K562 (cell line): ENCODE measurements around the gene ASIC1.

Experiments
- DNMT1 ChIP-seq: fragments of 450-650 bp; IDR thresholded peaks from 2 replicates; pipeline ENCODE4 v1.6.1; 2016; ENCODE audit warnings: antibody characterized with exemption, mild to moderate bottlenecking
- EWSR1 ChIP-seq: fragments of 450-650 bp; IDR thresholded peaks from 2 replicates; pipeline ENCODE4 v1.6.1; 2018; ENCODE audit warnings: borderline replicate concordance, mild to moderate bottlenecking, low read depth, moderate library complexity; ENCODE audit not compliant: partially characterized antibody
- GABPA ChIP-seq: fragments of 200-800 bp; sonication (Bioruptor generic); conservative IDR thresholded peaks from 2 replicates; pipeline ENCODE4 v1.6.1; 2016; ENCODE audit warnings: low read depth, missing genetic modification characterization, missing compliant biosample characterization
- KDM5B ChIP-seq: fragments of 200-600 bp; sonication (generic); IDR thresholded peaks from 2 replicates; pipeline ENCODE4 v1.6.1; 2012; ENCODE audit warnings: low read depth, mild to moderate bottlenecking, moderate library complexity, low read length, control low read depth, inconsistent platforms; ENCODE audit not compliant: insufficient replicate concordance
- MAX ChIP-seq: sonication (generic); formaldehyde crosslinking; IDR thresholded peaks from 2 replicates; pipeline ENCODE4 v1.9.0; 2022; ENCODE audit warnings: mild to moderate bottlenecking, missing genetic modification reagents
- PML ChIP-seq: IDR thresholded peaks from 2 replicates; pipeline ENCODE4 v1.6.1; 2012; ENCODE audit warnings: low read length, inconsistent platforms
- POLR2AphosphoS5 ChIP-seq: IDR thresholded peaks from 2 replicates; pipeline ENCODE4 v1.6.1; 2011; ENCODE audit warnings: mild to moderate bottlenecking, low read depth, low read length, moderate library complexity; ENCODE audit not compliant: control insufficient read depth, insufficient read depth
- TAF1 ChIP-seq: IDR thresholded peaks from 2 replicates; pipeline ENCODE4 v1.6.1; 2011; ENCODE audit warnings: mild to moderate bottlenecking, low read length, moderate library complexity; ENCODE audit not compliant: insufficient read depth, control insufficient read depth, severe bottlenecking; ENCODE audit errors: extremely low read depth
- ZFP1 ChIP-seq: fragments of 450-650 bp; formaldehyde crosslinking; IDR thresholded peaks from 2 replicates; pipeline ENCODE4 v1.4.0; 2020; ENCODE audit warnings: mild to moderate bottlenecking, mixed read lengths
- TF ChIP-seq, protein P1 (sequence below), 3 experiments: IDR thresholded peaks in 2 of 3; conservative IDR thresholded peaks in 1 of 3; 2 replicates each; pipeline ENCODE4 v1.5.1; 2011 to 2012; ENCODE audit warnings: low read length in 3 of 3, mild to moderate bottlenecking in 3 of 3, control low read depth in 2 of 3, improper control_type of control experiment in 1 of 3, inconsistent platforms in 1 of 3, low read depth in 1 of 3, mixed read lengths in 1 of 3, moderate library complexity in 1 of 3; ENCODE audit not compliant: insufficient read depth in 2 of 3
- TF ChIP-seq, protein P2 (sequence below): IDR thresholded peaks from 3 replicates; pipeline ENCODE4 v1.6.1; 2011; ENCODE audit warnings: borderline replicate concordance, mild to moderate bottlenecking; ENCODE audit not compliant: insufficient read length, insufficient read depth
- TF ChIP-seq, protein P3 (sequence below): sonication (generic); formaldehyde crosslinking; IDR thresholded peaks from 2 replicates; pipeline ENCODE4 v1.8.0; 2023; ENCODE audit warnings: mild to moderate bottlenecking, missing genetic modification reagents

DNA sequence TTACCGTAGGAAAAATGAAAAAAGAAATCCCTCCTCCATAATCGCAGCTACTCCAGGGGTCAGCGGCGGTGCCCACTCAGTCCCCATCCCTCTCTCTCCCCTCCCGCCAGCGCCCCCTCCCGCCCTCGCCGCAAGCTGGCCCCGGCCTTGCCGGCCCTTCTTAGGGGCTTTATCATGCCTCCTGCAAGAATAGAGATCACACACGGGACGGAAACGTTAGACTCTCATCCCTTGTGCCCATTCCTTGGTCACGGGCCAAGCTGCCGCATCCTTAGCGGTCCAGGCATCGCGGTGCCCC is 53.9 kb downstream of the ASIC1 start:
- TF ChIP-seq MAX (CRISPR knock-in tag) (no peak), DNMT1 (no peak), GABPA (tag) (no peak), EWSR1 (no peak), PML (no peak), POLR2AphosphoS5 (no peak), ZFP1 (CRISPR knock-in tag) (no peak), TAF1 (no peak), KDM5B (no peak)
- TF ChIP-seq, protein P1, sequence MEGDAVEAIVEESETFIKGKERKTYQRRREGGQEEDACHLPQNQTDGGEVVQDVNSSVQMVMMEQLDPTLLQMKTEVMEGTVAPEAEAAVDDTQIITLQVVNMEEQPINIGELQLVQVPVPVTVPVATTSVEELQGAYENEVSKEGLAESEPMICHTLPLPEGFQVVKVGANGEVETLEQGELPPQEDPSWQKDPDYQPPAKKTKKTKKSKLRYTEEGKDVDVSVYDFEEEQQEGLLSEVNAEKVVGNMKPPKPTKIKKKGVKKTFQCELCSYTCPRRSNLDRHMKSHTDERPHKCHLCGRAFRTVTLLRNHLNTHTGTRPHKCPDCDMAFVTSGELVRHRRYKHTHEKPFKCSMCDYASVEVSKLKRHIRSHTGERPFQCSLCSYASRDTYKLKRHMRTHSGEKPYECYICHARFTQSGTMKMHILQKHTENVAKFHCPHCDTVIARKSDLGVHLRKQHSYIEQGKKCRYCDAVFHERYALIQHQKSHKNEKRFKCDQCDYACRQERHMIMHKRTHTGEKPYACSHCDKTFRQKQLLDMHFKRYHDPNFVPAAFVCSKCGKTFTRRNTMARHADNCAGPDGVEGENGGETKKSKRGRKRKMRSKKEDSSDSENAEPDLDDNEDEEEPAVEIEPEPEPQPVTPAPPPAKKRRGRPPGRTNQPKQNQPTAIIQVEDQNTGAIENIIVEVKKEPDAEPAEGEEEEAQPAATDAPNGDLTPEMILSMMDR (IDR thresholded peaks at IDR 0.05 in 2 of 3, conservative IDR thresholded peaks at IDR 0.05 in 1 of 3; ENCODE audit: insufficient read depth in 2 of 3, low read depth in 1 of 3, low read length in 3 of 3) = no peak
- TF ChIP-seq, protein P2, sequence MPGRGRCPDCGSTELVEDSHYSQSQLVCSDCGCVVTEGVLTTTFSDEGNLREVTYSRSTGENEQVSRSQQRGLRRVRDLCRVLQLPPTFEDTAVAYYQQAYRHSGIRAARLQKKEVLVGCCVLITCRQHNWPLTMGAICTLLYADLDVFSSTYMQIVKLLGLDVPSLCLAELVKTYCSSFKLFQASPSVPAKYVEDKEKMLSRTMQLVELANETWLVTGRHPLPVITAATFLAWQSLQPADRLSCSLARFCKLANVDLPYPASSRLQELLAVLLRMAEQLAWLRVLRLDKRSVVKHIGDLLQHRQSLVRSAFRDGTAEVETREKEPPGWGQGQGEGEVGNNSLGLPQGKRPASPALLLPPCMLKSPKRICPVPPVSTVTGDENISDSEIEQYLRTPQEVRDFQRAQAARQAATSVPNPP = no peak
- TF ChIP-seq, protein P3, sequence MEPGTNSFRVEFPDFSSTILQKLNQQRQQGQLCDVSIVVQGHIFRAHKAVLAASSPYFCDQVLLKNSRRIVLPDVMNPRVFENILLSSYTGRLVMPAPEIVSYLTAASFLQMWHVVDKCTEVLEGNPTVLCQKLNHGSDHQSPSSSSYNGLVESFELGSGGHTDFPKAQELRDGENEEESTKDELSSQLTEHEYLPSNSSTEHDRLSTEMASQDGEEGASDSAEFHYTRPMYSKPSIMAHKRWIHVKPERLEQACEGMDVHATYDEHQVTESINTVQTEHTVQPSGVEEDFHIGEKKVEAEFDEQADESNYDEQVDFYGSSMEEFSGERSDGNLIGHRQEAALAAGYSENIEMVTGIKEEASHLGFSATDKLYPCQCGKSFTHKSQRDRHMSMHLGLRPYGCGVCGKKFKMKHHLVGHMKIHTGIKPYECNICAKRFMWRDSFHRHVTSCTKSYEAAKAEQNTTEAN (CRISPR knock-in tag) = no peak
